Keratinocyte (primary cell): ENCODE results near the gene CDC42BPG.

ENCODE experiments used
- CTCF ChIP-seq, 3 experiments: IDR thresholded peaks in 1 of 3; conservative IDR thresholded peaks in 1 of 3; optimal IDR thresholded peaks in 1 of 3; 2 replicates in 2 of 3; 3 replicates in 1 of 3; pipeline versions ENCODE3 to v1.5.1; 2011; ENCODE audit warnings: low read length in 3 of 3, mild to moderate bottlenecking in 3 of 3, moderate library complexity in 2 of 3, control low read depth in 1 of 3, inconsistent platforms in 1 of 3; ENCODE audit not compliant: insufficient read depth in 2 of 3; ENCODE audit errors: extremely low read depth in 1 of 3
- EZH2 ChIP-seq: IDR thresholded peaks from one replicate; pipeline ENCODE4 v1.6.1; 2012; ENCODE audit warnings: inconsistent platforms, mild to moderate bottlenecking, low read length, moderate library complexity

GRCh38 chr11:64790205-64791095 lies 54.0 kb downstream of the CDC42BPG start:
- no peak for TF ChIP-seq CTCF (optimal IDR thresholded peaks at IDR 0.05 in 1 of 3, IDR thresholded peaks at IDR 0.05 in 1 of 3, conservative IDR thresholded peaks at IDR 0.05 in 1 of 3; ENCODE audit: extremely low read depth in 1 of 3, insufficient read depth in 2 of 3, low read length in 3 of 3)
- TF ChIP-seq EZH2 = no peak
